MM.1S (cell line): Measurements from ENCODE around the gene CCDC74B.
"Not testable (repeated sequence)": the region's sequence is repeated elsewhere in the genome, so short reads cannot be mapped to it uniquely, and the experiment has no call there.

Experiments
- DNase-seq: peaks from one replicate; pipeline ENCODE4 v3.0.0-alpha.2; 2015
- H2AFZ ChIP-seq: fragments of 300-600 bp; sonication (generic); 2 replicates; pipeline ENCODE4 v1.6.0; 2016; ENCODE audit warnings: antibody characterized with exemption, low read length
- H3F3A ChIP-seq: fragments of 300-600 bp; sonication (generic); 2 replicates; pipeline ENCODE4 v1.6.1; 2016; ENCODE audit warnings: mild to moderate bottlenecking, antibody characterized with exemption, low read length, moderate library complexity, mixed read lengths; ENCODE audit not compliant: insufficient read depth
- H3K27ac ChIP-seq: fragments of 300-600 bp; sonication (generic); 2 replicates; pipeline ENCODE4 v1.5.1; 2016; ENCODE audit warnings: mild to moderate bottlenecking, low read length
- H3K27me3 ChIP-seq: fragments of 300-600 bp; sonication (generic); replicated peaks from 2 replicates; pipeline ENCODE4 v1.6.0; 2016; ENCODE audit warnings: low read length; ENCODE audit not compliant: insufficient read depth
- H3K36me3 ChIP-seq: fragments of 300-600 bp; sonication (generic); replicated peaks from 2 replicates; pipeline ENCODE4 v1.6.1; 2016; ENCODE audit warnings: mild to moderate bottlenecking, low read length, mixed read lengths; ENCODE audit not compliant: insufficient read depth
- H3K4me1 ChIP-seq: fragments of 300-600 bp; sonication (generic); 2 replicates; pipeline ENCODE4 v1.6.1; 2016; ENCODE audit warnings: low read length, mixed read lengths
- H3K4me2 ChIP-seq: fragments of 300-600 bp; sonication (generic); 2 replicates; pipeline ENCODE4 v1.6.0; 2016; ENCODE audit warnings: low read depth, low read length
- H3K4me3 ChIP-seq: fragments of 300-600 bp; sonication (generic); 2 replicates; pipeline ENCODE4 v1.5.1; 2016; ENCODE audit warnings: low read length, mixed read lengths
- H3K79me2 ChIP-seq: fragments of 300-600 bp; sonication (generic); 2 replicates; pipeline ENCODE4 v1.6.1; 2016; ENCODE audit warnings: mixed run types, low read length, mixed read lengths
- H3K9ac ChIP-seq: fragments of 300-600 bp; sonication (generic); 2 replicates; pipeline ENCODE4 v1.6.1; 2016; ENCODE audit warnings: low read length, mixed read lengths
- H3K9me2 ChIP-seq: fragments of 300-600 bp; sonication (generic); replicated peaks from 2 replicates; pipeline ENCODE4 v1.6.1; 2016; ENCODE audit warnings: mild to moderate bottlenecking, low read length, mixed read lengths; ENCODE audit not compliant: insufficient read depth
- H3K9me3 ChIP-seq: fragments of 300-600 bp; sonication (generic); replicated peaks from 2 replicates; pipeline ENCODE4 v1.6.1; 2016; ENCODE audit warnings: mild to moderate bottlenecking, low read length, mixed read lengths; ENCODE audit not compliant: insufficient read depth
- H4K20me1 ChIP-seq: fragments of 300-600 bp; sonication (generic); 2 replicates; pipeline ENCODE4 v1.6.1; 2016; ENCODE audit warnings: mild to moderate bottlenecking, low read length, moderate library complexity, mixed read lengths; ENCODE audit not compliant: insufficient read depth
- CTCF ChIP-seq: fragments of 300-600 bp; sonication (generic); IDR thresholded peaks from 2 replicates; pipeline ENCODE4 v1.5.1; 2016; ENCODE audit warnings: antibody characterized with exemption, low read length, mixed read lengths
- EZH2 ChIP-seq: fragments of 300-600 bp; sonication (generic); optimal IDR thresholded peaks from 2 replicates; pipeline ENCODE3; 2017; ENCODE audit warnings: low read depth, mild to moderate bottlenecking, antibody characterized with exemption, low read length, mixed read lengths
- EZH2phosphoT487 ChIP-seq: fragments of 300-600 bp; sonication (generic); IDR thresholded peaks from 2 replicates; pipeline ENCODE4 v1.6.1; 2018; ENCODE audit warnings: antibody characterized with exemption, low read length

The CCDC74B gene

GRCh38 chr2:130181880-130182682 is 37.2 kb upstream of the CCDC74B start, which contains the start of gene MZT2B:
Gene MZT2B, plus strand, starts transcription at chr2:130182262. Its CDS starts 21 bp downstream, at chr2:130182283.
- not testable (repeated sequence) for H3K4me1 ChIP-seq, H3F3A ChIP-seq, H3K36me3 ChIP-seq, H3K9me2 ChIP-seq, H3K9me3 ChIP-seq, H3K27me3 ChIP-seq, H4K20me1 ChIP-seq
- H3K4me2 ChIP-seq = peak within 1 kb of the TSS; percentile 86
- peak; percentile 51 for TF ChIP-seq CTCF
- H3K9ac ChIP-seq = peak within 1 kb of the TSS; percentile 97
- peaks cover 71% of the 10 kb centered on the region for H3K79me2 ChIP-seq
- H2AFZ ChIP-seq = peak within 1 kb of the TSS; percentile 82
- peak within 1 kb of the TSS; percentile 84 for H3K27ac ChIP-seq
- peak within 1 kb of the TSS; percentile 100 for H3K4me3 ChIP-seq
- DNase-seq = peak; percentile 88

GRCh38 chr2:130181325-130181879 is 36.5 kb upstream of the CCDC74B start, which contains the start of gene SMPD4:
Gene SMPD4, minus strand, starts transcription at chr2:130181602. Its CDS starts 5,010 bp downstream, at chr2:130176592.
- TF ChIP-seq EZH2 (no peak), CTCF (no peak), EZH2phosphoT487 (no peak)
- no peaks in the 10 kb centered on the region for H3K36me3 ChIP-seq
- H4K20me1 ChIP-seq = no peaks in the 10 kb centered on the region; the same call in 1 of the 2 replicates

GRCh38 chr2:130180404-130181324 is 35.8 kb upstream of the CCDC74B start:
- H3K9ac ChIP-seq = peak overlapping the region; percentile 97
- not testable (repeated sequence) for H3K36me3 ChIP-seq, H4K20me1 ChIP-seq, H3K27me3 ChIP-seq, H3K9me3 ChIP-seq, H3F3A ChIP-seq, H3K9me2 ChIP-seq, H3K4me1 ChIP-seq
- peaks cover 80% of the 10 kb centered on the region for H3K79me2 ChIP-seq
- peak overlapping the region; percentile 84; the same call in 1 of the 2 replicates for H3K27ac ChIP-seq
- peak overlapping the region; percentile 73 for H3K4me2 ChIP-seq
- H2AFZ ChIP-seq = peak overlapping the region; percentile 63; the same call in 1 of the 2 replicates
- peak; percentile 6 for DNase-seq
- H3K4me3 ChIP-seq = peak overlapping the region; percentile 100

More at GRCh38 chr2:130181325-130181879, 36.5 kb upstream of the CCDC74B start, which contains the start of gene SMPD4:
- Histone ChIP-seq H3K27me3 (no peaks in the 10 kb centered on the region), H3K27ac (peak within 1 kb of the TSS; percentile 84), H3K9ac (peak within 1 kb of the TSS; percentile 97), H3K9me3 (no peaks in the 10 kb centered on the region), H3K79me2 (peaks cover 78% of the 10 kb centered on the region), H3K4me1 (no peaks in the 10 kb centered on the region), H3K4me2 (peak within 1 kb of the TSS; percentile 73), H3F3A (no peaks in the 10 kb centered on the region), H3K4me3 (peak within 1 kb of the TSS; percentile 100), H3K9me2 (no peaks in the 10 kb centered on the region), H2AFZ (peak within 1 kb of the TSS; percentile 82)
- peak; percentile 96 for DNase-seq

- H3K4me3 ChIP-seq, H4K20me1 ChIP-seq, H3K27ac ChIP-seq, H3K27me3 ChIP-seq, H3K9me3 ChIP-seq, H3F3A ChIP-seq, H3K9ac ChIP-seq, DNase-seq, H3K4me1 ChIP-seq, H3K36me3 ChIP-seq, H3K4me2 ChIP-seq, H3K9me2 ChIP-seq, H2AFZ ChIP-seq: not testable (repeated sequence)
- peaks cover 50% of the 10 kb centered on the region for H3K79me2 ChIP-seq
Measured at GRCh38 chr2:130174866-130175265, 30.0 kb upstream of the CCDC74B start.
